GM10266 (cell line): Measurements from ENCODE around the gene NKX2-3.

Source experiments
- DNase-seq: peaks from one replicate; pipeline ENCODE4 v3.0.0; 2012; ENCODE audit errors: extremely low spot score
- TF ChIP-seq, protein P1 (sequence below): IDR thresholded peaks from 2 replicates; pipeline ENCODE4 v1.5.1; 2012; ENCODE audit warnings: mild to moderate bottlenecking, low read depth; ENCODE audit not compliant: control insufficient read depth, insufficient read depth; ENCODE audit errors: missing control alignments

NKX2-3 gene

DNA sequence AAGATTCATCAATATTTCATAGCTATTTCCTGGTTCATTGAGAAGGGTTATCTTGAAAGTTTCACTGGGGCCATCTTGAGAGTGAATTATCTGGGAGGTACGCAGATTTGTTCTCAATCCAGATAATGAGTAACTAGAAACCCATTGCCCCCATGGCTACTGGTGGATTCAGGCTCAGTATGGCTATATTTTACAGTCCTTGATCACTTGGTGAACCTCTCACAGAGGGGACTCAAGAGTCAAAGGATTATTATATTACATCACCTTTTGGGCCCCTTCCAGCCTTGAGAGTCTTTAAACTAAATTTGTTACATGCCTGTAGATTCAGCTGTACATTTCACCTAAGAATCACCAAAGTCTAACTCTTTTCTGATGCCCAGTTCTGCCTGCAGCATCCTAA, 11.6 kb downstream of the NKX2-3 start:
- TF ChIP-seq, protein P1, sequence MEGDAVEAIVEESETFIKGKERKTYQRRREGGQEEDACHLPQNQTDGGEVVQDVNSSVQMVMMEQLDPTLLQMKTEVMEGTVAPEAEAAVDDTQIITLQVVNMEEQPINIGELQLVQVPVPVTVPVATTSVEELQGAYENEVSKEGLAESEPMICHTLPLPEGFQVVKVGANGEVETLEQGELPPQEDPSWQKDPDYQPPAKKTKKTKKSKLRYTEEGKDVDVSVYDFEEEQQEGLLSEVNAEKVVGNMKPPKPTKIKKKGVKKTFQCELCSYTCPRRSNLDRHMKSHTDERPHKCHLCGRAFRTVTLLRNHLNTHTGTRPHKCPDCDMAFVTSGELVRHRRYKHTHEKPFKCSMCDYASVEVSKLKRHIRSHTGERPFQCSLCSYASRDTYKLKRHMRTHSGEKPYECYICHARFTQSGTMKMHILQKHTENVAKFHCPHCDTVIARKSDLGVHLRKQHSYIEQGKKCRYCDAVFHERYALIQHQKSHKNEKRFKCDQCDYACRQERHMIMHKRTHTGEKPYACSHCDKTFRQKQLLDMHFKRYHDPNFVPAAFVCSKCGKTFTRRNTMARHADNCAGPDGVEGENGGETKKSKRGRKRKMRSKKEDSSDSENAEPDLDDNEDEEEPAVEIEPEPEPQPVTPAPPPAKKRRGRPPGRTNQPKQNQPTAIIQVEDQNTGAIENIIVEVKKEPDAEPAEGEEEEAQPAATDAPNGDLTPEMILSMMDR = no peak
- no peak for DNase-seq

DNA sequence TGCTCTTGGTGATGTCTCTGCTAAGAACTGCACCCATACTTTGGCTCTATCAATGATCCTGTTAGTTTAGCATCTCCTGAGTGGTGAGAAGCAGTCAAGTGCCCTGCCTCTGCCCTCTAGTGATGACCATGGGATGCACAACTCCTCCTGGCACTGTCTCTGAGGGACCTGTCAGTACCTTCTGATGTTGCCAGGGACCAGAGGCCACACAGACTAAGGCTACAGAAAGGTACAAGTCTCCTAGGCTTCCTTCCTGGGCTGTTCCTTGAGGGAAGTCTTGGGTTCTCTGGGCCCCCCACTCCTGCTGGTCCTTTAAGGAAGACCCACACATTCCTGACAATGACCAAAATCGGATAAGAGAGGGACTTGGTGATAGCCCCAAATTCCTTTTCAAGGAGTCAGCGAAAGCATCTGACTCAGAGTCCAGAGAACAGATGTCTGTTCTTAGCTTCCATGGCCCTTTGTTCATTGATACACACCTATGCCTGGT, 15.3 kb downstream of the NKX2-3 start:
- DNase-seq = peak; percentile 44
- TF ChIP-seq, protein P1 = peak; percentile 33

DNA sequence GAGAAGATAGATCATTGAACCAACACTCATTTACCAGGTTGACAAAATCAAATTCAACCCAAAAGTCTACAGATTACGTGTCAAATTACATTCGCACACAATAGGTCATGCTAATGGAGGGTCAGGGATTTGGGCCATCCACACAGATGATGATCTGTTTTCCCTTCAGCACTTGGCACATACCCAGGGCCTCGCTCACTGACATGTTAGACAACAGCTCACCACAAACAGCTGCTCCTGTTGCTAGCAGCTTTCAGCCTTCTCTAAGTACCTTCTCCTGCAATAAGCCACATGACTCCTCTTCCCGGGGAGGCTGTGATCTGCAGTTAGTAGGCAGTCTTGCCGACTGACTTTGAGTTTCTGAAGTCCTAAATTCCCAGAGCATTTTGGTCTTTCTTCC, 18.4 kb downstream of the NKX2-3 start:
- no peak for DNase-seq
- TF ChIP-seq, protein P1 = no peak

DNA sequence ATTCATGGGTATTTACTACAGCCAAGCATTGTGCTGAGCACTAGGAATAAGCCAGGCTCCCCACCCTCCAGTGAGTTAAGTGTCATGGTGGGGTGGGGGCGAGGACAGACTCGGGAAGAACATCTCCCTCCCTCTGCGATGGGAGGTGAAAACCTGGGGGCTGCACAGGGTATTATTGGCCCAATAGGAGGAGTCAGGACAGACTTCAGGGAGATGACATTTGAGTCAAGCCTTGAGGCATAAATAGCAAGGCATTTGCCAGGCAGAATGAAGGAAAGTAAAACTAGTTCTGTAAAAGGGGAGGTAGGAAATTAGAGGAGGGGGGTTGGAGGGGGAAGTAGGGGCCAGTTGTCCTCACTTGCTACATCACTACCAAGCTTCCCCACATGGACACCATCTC, 18.9 kb downstream of the NKX2-3 start:
- no peak for DNase-seq
- TF ChIP-seq, protein P1 = no peak

DNA sequence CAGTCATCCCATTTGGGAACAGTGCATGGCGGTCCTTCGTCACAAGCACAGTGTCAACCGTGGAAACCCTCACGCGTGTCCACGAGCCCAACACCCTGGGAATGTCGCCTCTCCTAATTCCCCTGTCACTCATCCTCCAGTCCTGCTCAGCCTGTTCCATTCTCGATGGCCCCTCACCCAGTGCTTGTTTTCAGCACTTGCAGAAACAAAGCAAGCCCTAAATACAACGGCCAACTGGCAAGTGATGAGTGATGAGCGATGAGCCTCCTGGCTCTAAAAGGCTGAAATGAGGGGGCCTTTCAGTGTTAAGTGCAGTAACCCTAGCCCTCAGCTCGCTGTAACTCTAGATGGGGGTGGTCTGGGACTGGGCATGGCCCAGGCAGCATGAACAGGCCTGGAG, 22.6 kb downstream of the NKX2-3 start:
- no peak for DNase-seq

DNA sequence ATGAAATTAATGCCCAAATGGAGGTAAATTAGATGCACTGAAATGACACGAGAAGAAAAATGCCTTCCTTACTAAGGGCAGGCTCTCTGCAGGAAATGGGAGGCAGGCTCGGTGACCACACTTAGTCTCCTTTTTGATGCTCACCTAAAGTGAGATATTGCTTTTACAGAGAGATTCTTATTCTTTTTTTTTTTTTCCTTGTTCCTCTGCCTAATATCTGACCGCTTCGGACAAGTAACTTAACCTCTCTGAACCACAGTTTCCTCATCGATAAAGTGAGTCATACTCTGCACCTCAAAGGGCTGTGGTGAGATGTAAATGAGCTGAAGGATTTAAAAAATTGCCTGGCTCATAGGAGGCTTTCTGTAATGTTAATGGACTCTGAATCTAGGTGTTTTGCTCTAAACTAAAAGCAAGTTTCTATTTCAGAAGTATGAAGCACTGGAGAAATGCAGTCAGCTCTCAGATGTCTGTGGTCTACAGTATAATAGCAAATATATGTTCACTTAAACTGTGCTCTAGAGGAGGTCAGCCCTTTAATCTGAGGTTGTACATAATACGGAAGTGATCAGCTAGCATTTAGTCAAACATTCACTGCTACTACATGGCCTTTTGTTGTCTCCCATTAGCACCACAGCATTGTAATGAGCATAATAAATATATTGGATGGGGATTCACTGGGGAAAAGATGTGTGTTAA, 23.2 kb downstream of the NKX2-3 start:
- TF ChIP-seq, protein P1 = no peak
- DNase-seq = no peak

More for the DNA sequence above, 22.6 kb downstream of the NKX2-3 start:
- TF ChIP-seq, protein P1 = no peak

DNA sequence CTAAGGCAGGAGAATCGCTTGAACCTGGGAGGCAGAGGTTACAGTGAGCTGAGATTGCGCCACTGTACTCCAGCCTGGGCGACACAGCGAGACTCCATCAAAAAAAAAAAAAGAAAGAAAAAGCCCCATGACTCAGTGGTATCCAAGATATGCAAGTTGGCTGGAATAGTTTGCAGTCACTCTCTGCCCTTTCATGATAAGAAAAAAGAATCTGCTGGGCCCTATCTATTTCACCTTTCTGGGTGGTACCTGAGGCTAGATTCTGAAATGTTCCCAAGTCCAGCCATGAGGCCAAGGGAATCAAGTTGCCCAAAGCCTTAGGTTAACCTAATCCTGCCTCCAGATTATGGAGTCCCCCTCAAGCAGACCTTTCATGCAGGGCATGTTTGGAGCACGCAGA, 24.3 kb downstream of the NKX2-3 start:
- TF ChIP-seq, protein P1 = no peak
- no peak for DNase-seq
